Mammary epithelial cell (primary cell): ENCODE measurements around the gene RALGPS1.

Experiments
- CTCF ChIP-seq, 2 donors: IDR thresholded peaks in 1 of 2; conservative IDR thresholded peaks in 1 of 2; 2 replicates each; pipeline ENCODE4 v1.5.1; 2011 to 2012; ENCODE audit warnings: inconsistent platforms in 2 of 2, low read length in 2 of 2, mild to moderate bottlenecking in 2 of 2, control low read depth in 1 of 2, low read depth in 1 of 2; ENCODE audit not compliant: insufficient read depth in 1 of 2; ENCODE audit errors: extremely low read depth in 1 of 2
- EZH2 ChIP-seq: IDR thresholded peaks from 2 replicates; pipeline ENCODE4 v1.6.1; 2012; ENCODE audit warnings: low read length, inconsistent platforms, borderline replicate concordance

GRCh38 chr9:127011772-127012171, 97.2 kb downstream of the RALGPS1 start:
- TF ChIP-seq EZH2: no peak
- TF ChIP-seq CTCF (conservative IDR thresholded peaks at IDR 0.05 in 1 of 2, IDR thresholded peaks at IDR 0.05 in 1 of 2; ENCODE audit: extremely low read depth in 1 of 2, insufficient read depth in 1 of 2, low read depth in 1 of 2, low read length in 2 of 2): no peak
